ENCODE measurements around the gene POU2F1.

DNA sequence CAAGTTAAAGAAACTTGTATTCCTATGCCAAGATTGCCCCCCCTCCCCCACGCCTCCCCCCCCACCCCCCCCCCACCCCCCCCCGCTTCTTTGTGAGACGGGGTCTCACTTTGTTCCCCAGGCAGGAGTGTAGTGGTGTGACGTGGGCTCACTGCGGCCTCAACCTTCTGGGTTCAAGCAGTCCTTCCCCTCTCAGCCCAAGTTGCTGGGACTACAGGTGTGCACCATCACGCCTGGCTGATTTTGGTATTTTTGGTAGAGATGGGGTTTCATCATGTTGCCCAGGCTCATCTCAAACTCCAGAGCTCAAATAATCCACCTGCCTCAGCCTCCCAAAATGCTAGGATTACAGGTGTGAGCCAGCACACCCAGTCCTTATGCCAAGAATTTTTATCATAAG lies 136.6 kb downstream of the POU2F1 start:
- TF ChIP-seq, protein P1, sequence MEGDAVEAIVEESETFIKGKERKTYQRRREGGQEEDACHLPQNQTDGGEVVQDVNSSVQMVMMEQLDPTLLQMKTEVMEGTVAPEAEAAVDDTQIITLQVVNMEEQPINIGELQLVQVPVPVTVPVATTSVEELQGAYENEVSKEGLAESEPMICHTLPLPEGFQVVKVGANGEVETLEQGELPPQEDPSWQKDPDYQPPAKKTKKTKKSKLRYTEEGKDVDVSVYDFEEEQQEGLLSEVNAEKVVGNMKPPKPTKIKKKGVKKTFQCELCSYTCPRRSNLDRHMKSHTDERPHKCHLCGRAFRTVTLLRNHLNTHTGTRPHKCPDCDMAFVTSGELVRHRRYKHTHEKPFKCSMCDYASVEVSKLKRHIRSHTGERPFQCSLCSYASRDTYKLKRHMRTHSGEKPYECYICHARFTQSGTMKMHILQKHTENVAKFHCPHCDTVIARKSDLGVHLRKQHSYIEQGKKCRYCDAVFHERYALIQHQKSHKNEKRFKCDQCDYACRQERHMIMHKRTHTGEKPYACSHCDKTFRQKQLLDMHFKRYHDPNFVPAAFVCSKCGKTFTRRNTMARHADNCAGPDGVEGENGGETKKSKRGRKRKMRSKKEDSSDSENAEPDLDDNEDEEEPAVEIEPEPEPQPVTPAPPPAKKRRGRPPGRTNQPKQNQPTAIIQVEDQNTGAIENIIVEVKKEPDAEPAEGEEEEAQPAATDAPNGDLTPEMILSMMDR (conservative IDR thresholded peaks at IDR 0.05; ENCODE audit: low read length) = no peak
- TF ChIP-seq EZH2phosphoT487 (IDR thresholded peaks at IDR 0.05; ENCODE audit: borderline replicate concordance, low read depth, low read length) = no peak
